Hematopoietic multipotent progenitor cell treated with erythropoietin and hydrocortisone succinate and interleukin-3 and kit ligand, for 4 days (in vitro differentiated cells): ENCODE results near the gene FBXL17.
A peak's percentile ranks its signal among the peaks of the same experiment; 100 is the strongest.

Experiments used
- DNase-seq: peaks from one replicate; pipeline ENCODE4 v3.0.0-alpha.2; 2015

FBXL17 gene

DNA sequence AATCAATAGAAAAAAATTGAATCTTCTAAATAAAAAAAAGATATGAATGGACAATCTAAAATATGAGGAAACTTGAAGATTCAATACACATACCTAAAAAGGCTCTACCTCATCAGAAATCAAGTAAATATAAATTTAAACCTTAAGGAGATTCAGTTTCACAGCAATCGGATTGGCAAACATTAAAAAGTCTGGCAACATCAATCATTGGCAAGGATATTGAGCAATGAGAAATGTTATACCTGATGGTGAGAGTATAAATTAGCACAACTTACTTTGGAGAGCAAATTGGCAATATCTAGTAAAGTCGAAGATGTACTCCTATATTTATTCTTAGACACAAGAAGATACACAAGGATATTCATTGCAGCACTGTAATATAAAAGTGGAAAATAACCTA is 436.8 kb downstream of the FBXL17 start:
- no peak for DNase-seq

DNA sequence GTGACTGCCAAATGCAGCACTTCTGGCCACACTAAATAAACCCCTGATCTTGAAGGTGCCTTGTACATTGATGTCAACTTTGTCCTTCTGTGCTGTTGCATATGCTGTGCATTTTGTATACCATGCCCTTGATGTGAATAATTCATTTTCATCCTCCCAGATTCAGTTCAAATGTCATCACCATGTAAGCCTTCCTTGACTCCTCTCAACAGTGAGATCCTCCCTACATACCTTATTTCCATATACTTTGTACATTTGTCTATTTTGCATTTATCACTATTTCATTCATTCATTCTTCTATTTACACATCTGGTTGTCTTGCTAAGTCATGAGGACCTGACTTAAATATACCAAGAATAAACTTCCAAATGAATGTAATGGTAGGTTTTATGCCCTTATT is 438.0 kb downstream of the FBXL17 start:
- no peak for DNase-seq

- DNase-seq = no peak
Observed at GRCh38 chr5:107941036-107941435, 440.9 kb downstream of the FBXL17 start.

GRCh38 chr5:107937651-107938355 is 444.1 kb downstream of the FBXL17 start:
- no peak for DNase-seq

DNA sequence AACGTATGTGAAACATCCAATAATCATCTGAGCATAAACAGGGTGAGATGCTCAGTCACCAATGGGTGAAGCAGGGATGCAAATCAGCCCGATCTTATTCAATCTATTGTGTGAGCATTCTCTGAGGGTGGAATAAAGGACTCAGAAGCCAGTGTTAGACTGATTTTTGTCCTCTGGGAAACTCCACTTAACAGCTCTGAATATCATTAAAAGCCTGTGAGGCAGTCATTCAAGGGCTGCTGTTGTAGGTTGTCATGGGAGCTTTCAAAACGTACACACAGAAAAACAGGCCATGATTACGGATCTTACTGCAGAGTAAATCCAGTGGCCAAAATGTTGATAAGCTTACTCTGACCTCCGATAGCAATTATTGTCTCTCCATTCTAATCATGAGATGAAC is 444.7 kb downstream of the FBXL17 start:
- DNase-seq = no peak

DNA sequence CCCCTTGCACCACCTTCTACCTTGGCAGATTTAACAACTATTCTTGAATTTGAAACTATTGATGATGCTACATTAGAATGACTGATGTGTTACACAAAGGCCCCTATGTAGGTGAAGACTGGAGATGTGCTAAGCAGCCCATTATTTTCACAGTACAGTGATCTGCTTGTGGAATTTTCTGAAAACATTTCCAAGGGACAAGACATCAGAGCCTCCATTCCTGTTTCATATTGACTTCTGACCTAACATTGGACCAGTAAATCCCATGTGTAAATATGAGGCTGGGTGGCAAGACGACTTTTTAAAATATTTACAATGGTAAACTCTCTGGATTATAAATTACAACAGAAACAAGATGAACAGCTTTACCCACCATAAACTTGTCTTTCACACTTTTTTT is 445.4 kb downstream of the FBXL17 start:
- DNase-seq = no peak

- no peak for DNase-seq
Observed at GRCh38 chr5:107935645-107936044, 446.3 kb downstream of the FBXL17 start.

GRCh38 chr5:107933326-107933725 is 448.6 kb downstream of the FBXL17 start:
- DNase-seq = no peak

DNA sequence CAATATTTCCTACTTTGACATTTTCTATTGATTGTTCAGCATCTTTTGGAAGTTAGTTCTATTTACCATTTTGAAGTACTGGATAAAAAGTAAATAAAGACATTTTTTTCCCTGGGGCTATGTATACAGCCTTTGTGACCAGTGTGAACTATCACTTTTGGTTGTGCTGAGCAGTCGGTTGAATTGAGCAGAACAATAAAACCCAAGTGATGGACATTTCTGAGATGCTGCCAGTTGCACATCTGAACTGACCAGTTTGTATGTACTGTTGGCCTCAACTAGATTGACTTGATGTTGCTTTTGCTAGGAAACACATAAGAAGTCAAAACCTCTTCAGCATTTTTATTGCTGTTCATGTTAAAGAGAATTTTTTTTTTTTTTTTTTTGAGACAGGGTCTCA is 451.0 kb downstream of the FBXL17 start:
- DNase-seq = no peak

DNA sequence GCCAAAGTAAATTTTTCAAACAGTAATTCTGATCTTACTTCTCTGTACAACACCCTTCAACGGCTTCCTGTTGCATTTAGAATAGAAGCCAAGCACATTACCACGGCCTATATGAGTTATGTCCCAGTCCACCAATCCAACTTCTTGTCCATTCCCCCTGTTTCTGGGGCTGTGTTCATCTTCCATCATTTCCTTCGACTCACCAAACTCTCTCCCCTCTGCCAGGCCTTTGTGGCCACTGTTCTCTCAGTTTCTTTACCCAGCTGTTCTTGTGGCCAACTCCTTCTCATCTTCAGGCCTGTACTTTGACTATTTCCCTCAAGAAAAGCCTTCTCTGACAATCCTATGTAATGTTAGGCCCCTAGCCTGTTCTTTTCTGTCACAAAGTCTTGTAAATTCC is 451.8 kb downstream of the FBXL17 start:
- DNase-seq = no peak

DNA sequence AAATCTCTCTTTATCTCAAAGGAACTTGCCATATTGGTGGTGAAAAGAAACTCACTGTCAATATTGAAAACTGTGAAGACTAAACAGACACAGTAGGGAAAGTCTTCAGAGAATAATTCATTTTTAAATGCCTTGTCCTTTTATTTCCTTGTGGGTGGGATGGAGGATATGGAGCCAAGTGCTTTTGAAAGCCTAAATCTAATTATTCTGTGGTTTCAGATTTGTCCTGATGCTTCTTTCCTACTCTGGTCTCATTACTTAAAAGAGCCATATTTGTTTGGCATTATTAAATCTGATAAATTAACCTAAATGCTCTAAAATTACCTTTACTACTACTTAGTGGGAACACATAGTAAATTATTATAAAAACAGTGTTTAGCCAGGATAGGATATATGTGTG is 452.8 kb downstream of the FBXL17 start:
- no peak for DNase-seq

DNA sequence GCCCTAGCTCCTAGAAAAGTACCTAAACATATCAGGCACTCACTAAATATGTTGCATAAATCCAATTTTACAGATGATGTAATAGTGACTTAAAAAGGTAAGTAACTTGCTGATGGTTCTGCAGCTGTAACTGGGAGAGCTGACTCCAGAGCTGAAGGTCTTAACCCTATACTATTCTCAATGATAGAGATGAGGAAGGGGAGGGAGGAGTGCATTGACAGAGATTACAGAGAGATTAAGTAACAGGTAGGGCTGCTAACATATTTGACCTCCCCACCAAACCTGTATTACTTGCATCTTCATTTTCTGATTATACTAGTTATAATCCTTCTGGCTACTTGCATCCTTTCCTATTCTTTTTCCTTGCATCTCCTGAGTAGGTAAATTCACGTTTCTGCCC is 455.8 kb downstream of the FBXL17 start:
- no peak for DNase-seq

DNA sequence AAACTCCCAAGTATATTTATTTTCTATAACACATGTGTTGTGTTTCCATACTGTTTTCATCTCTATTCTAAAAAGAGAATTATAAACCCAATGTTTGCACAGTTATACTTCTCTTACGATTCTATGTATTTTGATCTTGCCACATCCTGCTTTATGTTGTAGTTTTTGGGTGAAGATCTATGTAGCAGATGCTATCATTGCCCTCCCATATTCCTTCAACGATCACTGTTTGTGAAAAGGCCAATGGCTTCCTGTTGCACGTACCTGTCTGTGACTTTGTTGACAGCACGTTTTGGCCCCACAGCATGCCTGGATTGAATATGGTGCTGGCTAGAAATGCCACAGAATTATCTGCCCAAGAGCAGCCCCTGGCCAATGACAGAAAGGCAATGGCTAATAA is 456.7 kb downstream of the FBXL17 start:
- DNase-seq = no peak

- no peak for DNase-seq
Observed at GRCh38 chr5:107919969-107920368, 461.9 kb downstream of the FBXL17 start.

GRCh38 chr5:107919361-107919760 is 462.5 kb downstream of the FBXL17 start:
- DNase-seq = no peak

DNA sequence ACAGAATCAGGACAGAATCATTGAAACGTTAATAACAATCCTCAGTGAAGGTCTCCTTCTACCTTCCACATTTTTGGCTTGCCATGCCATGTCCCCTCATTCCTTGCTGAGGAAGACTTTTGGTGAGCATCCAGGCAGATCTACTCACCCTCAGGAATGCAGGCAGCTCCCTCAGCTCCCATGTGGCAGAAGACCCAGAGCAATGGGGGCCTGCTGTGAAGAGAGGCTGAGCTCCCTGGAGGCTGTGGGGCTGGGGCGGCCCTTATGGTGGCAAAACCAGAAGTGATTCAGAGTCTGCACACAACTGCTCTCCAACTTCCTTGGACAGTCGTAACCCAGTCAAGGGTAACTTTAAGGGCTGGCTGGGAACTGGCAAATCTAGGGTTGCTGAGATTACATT is 463.9 kb downstream of the FBXL17 start:
- DNase-seq = no peak

- no peak for DNase-seq
Observed at GRCh38 chr5:107916731-107917725, 464.9 kb downstream of the FBXL17 start.

- peak; percentile 27 for DNase-seq
Observed at GRCh38 chr5:107915176-107915812, 466.6 kb downstream of the FBXL17 start.

DNA sequence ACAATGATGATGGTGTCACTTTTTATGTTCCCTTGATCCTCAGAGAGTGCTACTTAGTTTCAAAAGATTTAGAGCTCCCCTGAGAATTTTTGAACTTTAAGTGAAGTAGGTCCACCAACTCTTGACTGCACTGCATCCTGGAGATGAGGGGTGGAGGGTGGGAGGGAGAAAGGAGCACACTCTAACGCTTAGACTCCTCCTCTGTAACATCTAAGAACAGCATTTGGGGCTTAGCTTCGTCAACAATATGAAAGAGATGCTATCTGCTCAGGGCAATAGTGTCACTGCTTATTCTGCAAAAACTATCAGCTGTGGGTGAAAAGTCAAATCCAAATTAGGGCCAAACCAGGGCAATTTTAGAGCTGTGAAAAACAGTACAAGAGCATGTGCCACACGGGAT is 468.4 kb downstream of the FBXL17 start:
- no peak for DNase-seq

DNA sequence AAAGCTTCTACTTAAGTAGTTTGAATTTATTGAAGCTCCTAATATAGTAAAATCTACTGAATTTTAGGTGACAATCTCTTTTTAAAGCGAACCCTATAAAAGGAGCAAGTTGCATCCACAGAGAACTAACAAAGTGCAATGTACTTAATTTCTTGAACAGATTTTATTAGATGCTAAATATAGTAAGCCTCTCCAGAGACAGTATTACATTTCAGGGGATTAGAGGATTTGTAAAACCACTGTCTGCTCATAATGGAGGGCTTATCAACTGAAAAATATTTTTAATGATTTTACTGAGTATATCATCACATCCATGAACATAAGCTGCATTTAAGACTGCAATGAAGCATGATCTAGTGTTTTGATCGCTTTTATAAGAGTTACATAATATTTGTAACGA is 481.2 kb downstream of the FBXL17 start:
- DNase-seq = no peak

- no peak for DNase-seq
Observed at GRCh38 chr5:107894361-107894760, 487.5 kb downstream of the FBXL17 start.

DNA sequence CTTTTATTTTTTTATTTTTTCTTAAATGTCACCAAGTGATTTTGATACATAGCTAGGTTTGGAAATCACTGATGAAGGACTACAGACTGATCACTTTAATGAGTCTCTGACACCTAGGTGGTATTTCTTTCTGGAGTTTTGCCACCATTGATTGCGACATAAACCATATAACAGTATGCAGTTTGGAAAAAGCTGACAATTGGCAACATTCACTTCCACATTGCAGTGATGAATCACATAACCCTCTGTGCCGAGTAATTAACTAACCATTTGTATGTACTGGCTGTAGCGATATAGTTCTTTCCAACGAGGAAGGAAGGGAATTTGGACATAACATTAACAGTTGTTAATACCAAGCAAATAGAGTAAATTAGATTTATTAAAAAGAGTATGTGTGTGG is 488.3 kb downstream of the FBXL17 start:
- DNase-seq = peak; percentile 23

GRCh38 chr5:107889387-107889786 is 492.5 kb downstream of the FBXL17 start:
- no peak for DNase-seq

DNA sequence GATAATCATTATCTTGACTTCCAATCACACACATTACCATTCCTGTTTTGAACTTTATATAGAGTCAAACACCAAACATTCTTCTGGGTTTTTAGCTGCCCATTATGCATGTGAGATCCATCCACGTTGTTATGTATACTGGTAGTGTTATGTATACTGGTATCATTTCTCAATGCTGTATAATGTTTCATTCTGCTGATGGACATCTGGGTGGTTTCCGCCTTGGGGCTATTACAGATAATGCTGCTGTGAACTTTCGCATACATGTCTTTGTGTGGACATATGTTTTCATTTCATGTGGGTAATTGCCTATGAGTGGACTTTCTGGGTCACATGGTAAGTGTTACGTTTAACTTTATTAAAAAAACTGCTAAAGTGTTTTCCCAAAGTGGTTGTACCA is 493.4 kb downstream of the FBXL17 start:
- DNase-seq = no peak
